Measurements from ENCODE around the gene XYLT1. TPM values are rescaled to one million over a fixed set of nuclear protein-coding genes. Genes with fewer than 3 reads are reported as not detected.

XYLT1 gene
- total and polyA plus RNA-seq, 2 of the 8 experiments (the other 6 are each of a cell fraction or from before 2014, with no cell fraction given), result 6.6 to 25.4 TPM

- TF ChIP-seq POU5F1 (IDR thresholded peaks at IDR 0.05; ENCODE audit: low read depth, low read length) (no peak), GTF2F1 (IDR thresholded peaks at IDR 0.05; ENCODE audit: borderline replicate concordance, low read depth, low read length) (no peak), EP300 (IDR thresholded peaks at IDR 0.05; ENCODE audit: borderline replicate concordance in 1 of 2, low read depth in 2 of 2, low read length in 2 of 2) (no peak), JUND (IDR thresholded peaks at IDR 0.05; ENCODE audit: low read length) (no peak), SAP30 (IDR thresholded peaks at IDR 0.05; ENCODE audit: insufficient read depth, insufficient replicate concordance, low read length) (no peak), CTBP2 (IDR thresholded peaks at IDR 0.05; ENCODE audit: borderline replicate concordance, insufficient read depth, insufficient read length, low read length) (no peak)
These were observed 66.8 kb downstream of the XYLT1 start (continued) for GRCh38 chr16:17403859-17404545.

Data from H1 (cell line).